Measurements from ENCODE around the gene FTMT.

- TF ChIP-seq EZH2 (IDR thresholded peaks at IDR 0.05; ENCODE audit: insufficient read depth, poor library complexity, severe bottlenecking) (no peak), EZH2phosphoT487 (IDR thresholded peaks at IDR 0.05; ENCODE audit: insufficient read depth, low read depth) (no peak)
Observed at GRCh38 chr5:121834021-121834420, 17.7 kb upstream of the FTMT start.
